Measurements from ENCODE around the gene IRAK1BP1. TPM values are rescaled to one million over a fixed set of nuclear protein-coding genes. Genes with fewer than 3 reads are reported as not detected.
A peak's percentile ranks its signal among the peaks of the same experiment; 100 is the strongest.
"Not testable (repeated sequence)": the region's sequence is repeated elsewhere in the genome, so short reads cannot be mapped to it uniquely, and the experiment has no call there.

Gene IRAK1BP1
- total RNA-seq, 2 experiments from 2014 or later = 2.1 to 2.4 TPM

GRCh38 chr6:78850621-78851020 is 16.7 kb upstream of the IRAK1BP1 start:
- ChIA-PET POLR2A (no interaction called here), CTCF (no interaction called here)
- Mint-ChIP-seq H3K4me3 (no peak overlapping the region), H3K9me3 (ENCODE audit: insufficient read depth) (no peaks in the 10 kb centered on the region), H3K4me1 (ENCODE audit: low read depth) (no peaks in the 10 kb centered on the region), H3K27ac (no peak overlapping the region), H3K36me3 (ENCODE audit: low read depth) (no peaks in the 10 kb centered on the region), H3K27me3 (ENCODE audit: low read depth) (no peaks in the 10 kb centered on the region)
- no peak for DNase-seq
- no peak for ATAC-seq

GRCh38 chr6:78851156-78851555 is 16.2 kb upstream of the IRAK1BP1 start:
- Mint-ChIP-seq H3K27ac (no peak overlapping the region), H3K4me3 (no peak overlapping the region), H3K9me3 (ENCODE audit: insufficient read depth) (no peaks in the 10 kb centered on the region), H3K4me1 (ENCODE audit: low read depth) (no peaks in the 10 kb centered on the region), H3K36me3 (ENCODE audit: low read depth) (no peaks in the 10 kb centered on the region), H3K27me3 (ENCODE audit: low read depth) (no peaks in the 10 kb centered on the region)
- ChIA-PET POLR2A (no interaction called here), CTCF (no interaction called here)
- DNase-seq (no peak), ATAC-seq (no peak)

GRCh38 chr6:78854546-78854945 is 12.8 kb upstream of the IRAK1BP1 start:
- POLR2A ChIA-PET = no interaction called here
- H3K36me3 Mint-ChIP-seq (ENCODE audit: low read depth) = no peaks in the 10 kb centered on the region
- H3K27ac Mint-ChIP-seq = no peak overlapping the region
- H3K4me3 Mint-ChIP-seq = no peak overlapping the region
- ATAC-seq (no peak), DNase-seq (no peak)
- H3K27me3 Mint-ChIP-seq (ENCODE audit: low read depth) = no peaks in the 10 kb centered on the region
- H3K4me1 Mint-ChIP-seq (ENCODE audit: low read depth) = no peaks in the 10 kb centered on the region
- H3K9me3 Mint-ChIP-seq (ENCODE audit: insufficient read depth) = no peaks in the 10 kb centered on the region
- CTCF ChIA-PET = no interaction called here

GRCh38 chr6:78858339-78858938 is 8.9 kb upstream of the IRAK1BP1 start:
- H3K4me1 Mint-ChIP-seq (ENCODE audit: low read depth); H3K27ac Mint-ChIP-seq; ATAC-seq; DNase-seq; POLR2A ChIA-PET; H3K9me3 Mint-ChIP-seq (ENCODE audit: insufficient read depth); H3K27me3 Mint-ChIP-seq (ENCODE audit: low read depth); H3K4me3 Mint-ChIP-seq; CTCF ChIA-PET; H3K36me3 Mint-ChIP-seq (ENCODE audit: low read depth): not testable (repeated sequence)

- Mint-ChIP-seq H3K9me3 (ENCODE audit: insufficient read depth) (no peaks in the 10 kb centered on the region), H3K27ac (no peak overlapping the region), H3K4me3 (no peak overlapping the region), H3K4me1 (ENCODE audit: low read depth) (peaks cover 5% of the 10 kb centered on the region), H3K36me3 (ENCODE audit: low read depth) (no peaks in the 10 kb centered on the region), H3K27me3 (ENCODE audit: low read depth) (no peaks in the 10 kb centered on the region)
- POLR2A ChIA-PET = no interaction called here
- CTCF ChIA-PET = no interaction called here
- ATAC-seq = no peak
- no peak for DNase-seq
Measured at GRCh38 chr6:78861509-78861908, 5.8 kb upstream of the IRAK1BP1 start.

GRCh38 chr6:78863576-78863975 is 3.8 kb upstream of the IRAK1BP1 start:
- Mint-ChIP-seq H3K4me3 (no peak overlapping the region), H3K9me3 (ENCODE audit: insufficient read depth) (no peaks in the 10 kb centered on the region), H3K27ac (no peak overlapping the region), H3K4me1 (ENCODE audit: low read depth) (peaks cover 17% of the 10 kb centered on the region), H3K36me3 (ENCODE audit: low read depth) (no peaks in the 10 kb centered on the region), H3K27me3 (ENCODE audit: low read depth) (no peaks in the 10 kb centered on the region)
- ChIA-PET POLR2A (no interaction called here), CTCF (no interaction called here)
- ATAC-seq = no peak
- DNase-seq = no peak

GRCh38 chr6:78864957-78865356 is 2.4 kb upstream of the IRAK1BP1 start:
- Mint-ChIP-seq H3K4me3 (no peak overlapping the region), H3K9me3 (ENCODE audit: insufficient read depth) (no peaks in the 10 kb centered on the region), H3K27ac (no peak overlapping the region), H3K27me3 (ENCODE audit: low read depth) (no peaks in the 10 kb centered on the region), H3K36me3 (ENCODE audit: low read depth) (no peaks in the 10 kb centered on the region), H3K4me1 (ENCODE audit: low read depth) (peaks cover 19% of the 10 kb centered on the region)
- ATAC-seq (no peak), DNase-seq (no peak)
- CTCF ChIA-PET = no interaction called here
- POLR2A ChIA-PET = no interaction called here

- Mint-ChIP-seq H3K9me3 (ENCODE audit: insufficient read depth) (no peaks in the 10 kb centered on the region), H3K27me3 (ENCODE audit: low read depth) (no peaks in the 10 kb centered on the region), H3K4me3 (peak overlapping the region; percentile 94), H3K27ac (peak overlapping the region; percentile 91), H3K4me1 (ENCODE audit: low read depth) (peaks cover 26% of the 10 kb centered on the region), H3K36me3 (ENCODE audit: low read depth) (peaks cover 2% of the 10 kb centered on the region)
- DNase-seq (no peak), ATAC-seq (peak; percentile 47)
- ChIA-PET POLR2A (interaction anchor here (1.1 to 1.9 kb wide), 2 partner anchors 210 to 212 kb away, joined by 6 to 11 read pairs; partner anchors contain the start of gene PHIP), CTCF (no interaction called here)
Measured at GRCh38 chr6:78867020-78867369, 356 bp upstream of the IRAK1BP1 start.

GRCh38 chr6:78868116-78868515 is 765 bp downstream of the IRAK1BP1 start:
- Mint-ChIP-seq H3K4me1 (ENCODE audit: low read depth) (peaks cover 26% of the 10 kb centered on the region), H3K27me3 (ENCODE audit: low read depth) (no peaks in the 10 kb centered on the region), H3K9me3 (ENCODE audit: insufficient read depth) (no peaks in the 10 kb centered on the region), H3K36me3 (ENCODE audit: low read depth) (peaks cover 2% of the 10 kb centered on the region), H3K4me3 (peak overlapping the region; percentile 94), H3K27ac (peak overlapping the region; percentile 91)
- CTCF ChIA-PET = no interaction called here
- POLR2A ChIA-PET = no interaction called here
- ATAC-seq (no peak), DNase-seq (no peak)

GRCh38 chr6:78875505-78875904 is 8.2 kb downstream of the IRAK1BP1 start:
- CTCF ChIA-PET = no interaction called here
- Mint-ChIP-seq H3K4me1 (ENCODE audit: low read depth) (peaks cover 7% of the 10 kb centered on the region), H3K9me3 (ENCODE audit: insufficient read depth) (no peaks in the 10 kb centered on the region), H3K27me3 (ENCODE audit: low read depth) (no peaks in the 10 kb centered on the region), H3K27ac (no peak overlapping the region), H3K36me3 (ENCODE audit: low read depth) (peaks cover 5% of the 10 kb centered on the region), H3K4me3 (no peak overlapping the region)
- POLR2A ChIA-PET = no interaction called here
- DNase-seq (no peak), ATAC-seq (no peak)

- DNase-seq (no peak), ATAC-seq (no peak)
- H3K9me3 Mint-ChIP-seq (ENCODE audit: insufficient read depth) = no peaks in the 10 kb centered on the region
- CTCF ChIA-PET = no interaction called here
- H3K27ac Mint-ChIP-seq = no peak overlapping the region
- POLR2A ChIA-PET = no interaction called here
- no peaks in the 10 kb centered on the region for H3K27me3 Mint-ChIP-seq (ENCODE audit: low read depth)
- no peak overlapping the region for H3K4me3 Mint-ChIP-seq
- no peaks in the 10 kb centered on the region for H3K4me1 Mint-ChIP-seq (ENCODE audit: low read depth)
- peaks cover 1% of the 10 kb centered on the region for H3K36me3 Mint-ChIP-seq (ENCODE audit: low read depth)
Measured at GRCh38 chr6:78883651-78884050, 16.3 kb downstream of the IRAK1BP1 start.

- POLR2A ChIA-PET; ATAC-seq; H3K27me3 Mint-ChIP-seq (ENCODE audit: low read depth); H3K4me1 Mint-ChIP-seq (ENCODE audit: low read depth); H3K36me3 Mint-ChIP-seq (ENCODE audit: low read depth); H3K27ac Mint-ChIP-seq; DNase-seq; CTCF ChIA-PET; H3K9me3 Mint-ChIP-seq (ENCODE audit: insufficient read depth); H3K4me3 Mint-ChIP-seq: not testable (repeated sequence)
Measured at GRCh38 chr6:78889901-78890300, 22.6 kb downstream of the IRAK1BP1 start.

GRCh38 chr6:78896227-78896626 is 28.9 kb downstream of the IRAK1BP1 start:
- H3K27ac Mint-ChIP-seq = no peak overlapping the region
- H3K9me3 Mint-ChIP-seq (ENCODE audit: insufficient read depth) = no peaks in the 10 kb centered on the region
- ATAC-seq = no peak
- POLR2A ChIA-PET = no interaction called here
- no peaks in the 10 kb centered on the region for H3K4me1 Mint-ChIP-seq (ENCODE audit: low read depth)
- H3K36me3 Mint-ChIP-seq (ENCODE audit: low read depth) = no peaks in the 10 kb centered on the region
- no peaks in the 10 kb centered on the region for H3K27me3 Mint-ChIP-seq (ENCODE audit: low read depth)
- CTCF ChIA-PET = no interaction called here
- DNase-seq = no peak
- H3K4me3 Mint-ChIP-seq = no peak overlapping the region

Measured in activated CD8-positive, alpha-beta T cell treated with anti-CD3 and anti-CD28 coated beads, Interleukin-2, amount 10 ng/mL, durations not matched to agents 7 days and 5 days (primary cell).